Stomach (tissue), 9 donors: Measurements from ENCODE around the gene GADD45GIP1. TPM values are rescaled to one million over a fixed set of nuclear protein-coding genes. Genes with fewer than 3 reads are reported as not detected.
A peak's percentile ranks its signal among the peaks of the same experiment; 100 is the strongest.

Source experiments
- DNase-seq, 2 donors: peaks; one replicate each; pipeline versions ENCODE4 v3.0.0 to v3.0.0-alpha.2; 2013 to 2019
- H3K27ac ChIP-seq, 5 donors: fragments of 200-600 bp in 4 of 5; sonication (generic) in 4 of 5; one replicate each; pipeline ENCODE4 v1.5.1; 2013 to 2019; ENCODE audit warnings: mild to moderate bottlenecking in 1 of 5, moderate library complexity in 1 of 5
- H3K27me3 ChIP-seq, 3 donors: fragments of 200-600 bp; sonication (generic); one replicate each; pipeline ENCODE4 v1.5.1; 2017 to 2019; ENCODE audit warnings: mixed run types in 1 of 3
- H3K36me3 ChIP-seq, 4 donors: fragments of 200-600 bp; sonication (generic); 1 replicate in 3 of 4; 2 replicates in 1 of 4; pipeline ENCODE4 v1.5.1; 2016 to 2019
- H3K4me1 ChIP-seq, 4 donors: fragments of 200-600 bp; sonication (generic); one replicate each; pipeline ENCODE4 v1.5.1; 2016 to 2019
- H3K4me3 ChIP-seq, 4 donors: fragments of 200-600 bp; sonication (generic) in 3 of 4; one replicate each; pipeline ENCODE4 v1.5.1; 2016 to 2019; ENCODE audit warnings: mild to moderate bottlenecking in 1 of 4
- H3K9me3 ChIP-seq, 4 donors: fragments of 200-600 bp; sonication (generic); one replicate each; pipeline ENCODE4 v1.5.1; 2016 to 2019
- EP300 ChIP-seq: sonication (generic); formaldehyde crosslinking; IDR thresholded peaks from one replicate; pipeline ENCODE4 v1.6.1; 2017; ENCODE audit warnings: antibody characterized with exemption
- POLR2A ChIP-seq, 4 donors: fragments of 450-650 bp; IDR thresholded peaks; one replicate each; pipeline ENCODE4 v1.6.1; 2016; ENCODE audit warnings: antibody characterized with exemption in 4 of 4, control low read depth in 2 of 4, mild to moderate bottlenecking in 1 of 4, moderate library complexity in 1 of 4
- POLR2AphosphoS5 ChIP-seq, 3 donors: sonication (generic); formaldehyde crosslinking; IDR thresholded peaks; one replicate each; pipeline ENCODE4 v1.6.1; 2016; ENCODE audit warnings: antibody characterized with exemption in 3 of 3
- WGBS, 5 donors: extraction: QIAGEN DNeasy Blood & Tissue Kit in 3 of 5; methylation state at CpG; one replicate each; pipeline versions ENCODE4 v1.1.5 to v1.1.7; 2013 to 2018; 5-methylcytosine and 5-hydroxymethylcytosine counted together
- intact Hi-C: fragments of 100-400 bp; cut with DNase I; formaldehyde crosslinking; loops from one replicate; pipeline ENCODE4 v1.15.1; 2023; ENCODE audit warnings: low total_unique reads
- polyA plus RNA-seq, 3 donors: library from polyadenylated mRNA; stranded (reverse); fragments of 200-250 nt; gene quantifications; one replicate each; pipeline ENCODE4 v1.2.3, GENCODE V29; 2013
- total RNA-seq, 5 donors: library from RNA; depleted of rRNA; stranded (reverse); fragments of >200 nt; gene quantifications; one replicate each; pipeline versions ENCODE4 v1.1.0 to v1.2.3, GENCODE V29; 2014 to 2016
- TF ChIP-seq, protein P1 (sequence below), 7 experiments: fragments of 450-650 bp in 4 of 7; fragments of 200-600 bp in 3 of 7; sonication (generic) in 3 of 7; IDR thresholded peaks; one replicate each; pipeline ENCODE4 v1.5.1; 2016 to 2019; ENCODE audit warnings: antibody characterized with exemption in 7 of 7, control low read depth in 2 of 7, mild to moderate bottlenecking in 1 of 7
- donor health status: healthy with polysubstance abuse.
- donor health status: Bipolar disorder and iron deficiency.
- donor health status: healthy.

The GADD45GIP1 gene
- total and polyA plus RNA-seq, 8 donors, result 1.8 to 93.3 (median 51.1) TPM

GRCh38 chr19:12994701-12995595 lies 37.9 kb upstream of the GADD45GIP1 start, which contains the start of gene NFIX:
TSS of gene NFIX (plus strand) at chr19:12995475. CDS start at chr19:12995838, 363 bp downstream.
- peak; percentile 78 to 90 for DNase-seq
- Histone ChIP-seq H3K36me3 (peaks cover 0 to 9% (median 8%) of the 10 kb centered on the region in 4 donors), H3K27me3 (peaks cover 0 to 10% (median 6%) of the 10 kb centered on the region in 3 donors), H3K4me1 (peaks cover 20 to 48% (median 43%) of the 10 kb centered on the region in 4 donors), H3K27ac (peak within 1 kb of the TSS; percentile 90 to 95 (median 94)), H3K4me3 (peak within 1 kb of the TSS; percentile 76 to 82 (median 79)), H3K9me3 (no peaks in the 10 kb centered on the region)
- 8 to 17% (median 13%) methylated on average over 23 to 83 of the region's 84 CpGs for WGBS, 5 donors
- intact Hi-C loops, result loop anchor here (5.0 kb wide), 1 partner anchor 37 kb away; no protein-coding TSS in a partner anchor
- TF ChIP-seq, protein P1, sequence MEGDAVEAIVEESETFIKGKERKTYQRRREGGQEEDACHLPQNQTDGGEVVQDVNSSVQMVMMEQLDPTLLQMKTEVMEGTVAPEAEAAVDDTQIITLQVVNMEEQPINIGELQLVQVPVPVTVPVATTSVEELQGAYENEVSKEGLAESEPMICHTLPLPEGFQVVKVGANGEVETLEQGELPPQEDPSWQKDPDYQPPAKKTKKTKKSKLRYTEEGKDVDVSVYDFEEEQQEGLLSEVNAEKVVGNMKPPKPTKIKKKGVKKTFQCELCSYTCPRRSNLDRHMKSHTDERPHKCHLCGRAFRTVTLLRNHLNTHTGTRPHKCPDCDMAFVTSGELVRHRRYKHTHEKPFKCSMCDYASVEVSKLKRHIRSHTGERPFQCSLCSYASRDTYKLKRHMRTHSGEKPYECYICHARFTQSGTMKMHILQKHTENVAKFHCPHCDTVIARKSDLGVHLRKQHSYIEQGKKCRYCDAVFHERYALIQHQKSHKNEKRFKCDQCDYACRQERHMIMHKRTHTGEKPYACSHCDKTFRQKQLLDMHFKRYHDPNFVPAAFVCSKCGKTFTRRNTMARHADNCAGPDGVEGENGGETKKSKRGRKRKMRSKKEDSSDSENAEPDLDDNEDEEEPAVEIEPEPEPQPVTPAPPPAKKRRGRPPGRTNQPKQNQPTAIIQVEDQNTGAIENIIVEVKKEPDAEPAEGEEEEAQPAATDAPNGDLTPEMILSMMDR (IDR thresholded peaks at IDR 0.05), result no peak
- TF ChIP-seq POLR2A (IDR thresholded peaks at IDR 0.05), result no peak
- TF ChIP-seq EP300, result no peak
- TF ChIP-seq POLR2AphosphoS5 (IDR thresholded peaks at IDR 0.05), result peak in 2 of 3 donors; percentile 50 to 51

- no peak for DNase-seq
- peaks cover 0 to 1% (median under 1%) of the 10 kb centered on the region in 4 donors for H3K36me3 ChIP-seq
- intact Hi-C loops, result no loop called here
- H3K27ac ChIP-seq, result peak overlapping the region in 1 of 5 donors; percentile 85
- TF ChIP-seq POLR2A (IDR thresholded peaks at IDR 0.05), result no peak
- TF ChIP-seq EP300, result no peak
- TF ChIP-seq, protein P1 (IDR thresholded peaks at IDR 0.05), result no peak
- TF ChIP-seq POLR2AphosphoS5 (IDR thresholded peaks at IDR 0.05), result no peak
- H3K4me1 ChIP-seq, result peaks cover 13 to 34% (median 29%) of the 10 kb centered on the region in 4 donors
- WGBS, 5 donors, result 84 to 91% (median 88%) methylated on average over 6 to 7 of the region's 7 CpGs
- H3K4me3 ChIP-seq, result no peak overlapping the region
- H3K9me3 ChIP-seq, result no peaks in the 10 kb centered on the region
- peaks cover 0 to 10% (median 6%) of the 10 kb centered on the region in 3 donors for H3K27me3 ChIP-seq
These were observed 36.5 kb upstream of the GADD45GIP1 start for GRCh38 chr19:12993562-12993961.

- H3K36me3 ChIP-seq, result no peaks in the 10 kb centered on the region
- no peak for TF ChIP-seq POLR2A (IDR thresholded peaks at IDR 0.05)
- no peak for TF ChIP-seq POLR2AphosphoS5 (IDR thresholded peaks at IDR 0.05)
- TF ChIP-seq, protein P1 (IDR thresholded peaks at IDR 0.05), result no peak
- no peak for TF ChIP-seq EP300
- peaks cover 0 to 10% (median 6%) of the 10 kb centered on the region in 3 donors for H3K27me3 ChIP-seq
- no peak for DNase-seq
- H3K9me3 ChIP-seq, result no peaks in the 10 kb centered on the region
- no peak overlapping the region for H3K27ac ChIP-seq
- intact Hi-C loops, result no loop called here
- 93 to 97% (median 95%) methylated on average over 11 of the region's 11 CpGs for WGBS, 5 donors
- H3K4me1 ChIP-seq, result peaks cover 11 to 25% (median 20%) of the 10 kb centered on the region in 4 donors
- no peak overlapping the region for H3K4me3 ChIP-seq
These were observed 35.7 kb upstream of the GADD45GIP1 start for GRCh38 chr19:12992729-12993128.

- H3K4me3 ChIP-seq, result no peak overlapping the region
- H3K27me3 ChIP-seq, result peaks cover 0 to 5% (median 3%) of the 10 kb centered on the region in 3 donors
- no peak for TF ChIP-seq POLR2AphosphoS5 (IDR thresholded peaks at IDR 0.05)
- TF ChIP-seq POLR2A (IDR thresholded peaks at IDR 0.05), result no peak
- TF ChIP-seq EP300, result no peak
- H3K36me3 ChIP-seq, result no peaks in the 10 kb centered on the region
- H3K9me3 ChIP-seq, result no peaks in the 10 kb centered on the region
- no peak for DNase-seq
- H3K27ac ChIP-seq, result no peak overlapping the region
- peaks cover 0 to 11% (median 6%) of the 10 kb centered on the region in 4 donors for H3K4me1 ChIP-seq
- WGBS, 5 donors, result 84 to 93% (median 89%) methylated on average over 5 of the region's 5 CpGs
- intact Hi-C loops, result no loop called here
These were observed 34.3 kb upstream of the GADD45GIP1 start for GRCh38 chr19:12991296-12991695.
